Measurements from ENCODE around the gene SLC35B1. TPM values are rescaled to one million over a fixed set of nuclear protein-coding genes. Genes with fewer than 3 reads are reported as not detected.

The SLC35B1 gene
- total RNA-seq, 1 donor from 2014 or later, result 48.1 TPM

DNA sequence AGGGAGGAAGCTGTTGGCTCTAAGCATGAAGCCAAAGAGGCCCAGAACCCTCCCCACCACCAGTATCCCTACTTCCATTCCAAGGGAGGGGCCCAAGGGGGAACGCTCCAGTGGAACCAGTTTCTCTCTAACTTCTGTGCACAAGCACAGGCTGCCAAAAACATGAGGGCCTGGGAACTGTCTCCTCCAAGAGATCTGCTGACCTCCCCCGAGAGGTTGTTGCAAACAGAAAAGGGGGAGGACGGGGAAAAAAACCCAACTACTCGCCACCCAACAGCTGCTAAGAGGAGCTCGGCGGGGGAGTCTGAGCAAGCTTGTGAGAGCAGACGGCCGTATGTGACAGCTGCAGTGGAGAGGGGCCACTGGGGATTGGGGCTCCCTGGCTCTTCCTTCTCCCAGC lies 15.7 kb upstream of the SLC35B1 start:
- Histone ChIP-seq H3K27ac (peak overlapping the region; percentile 55), H3K27me3 (no peaks in the 10 kb centered on the region), H3K9me3 (no peaks in the 10 kb centered on the region), H3K4me1 (peaks cover 14% of the 10 kb centered on the region), H3K36me3 (peaks cover 37% of the 10 kb centered on the region), H3K4me3 (no peak overlapping the region)
- DNase-seq, result no peak
- TF ChIP-seq, protein P1, sequence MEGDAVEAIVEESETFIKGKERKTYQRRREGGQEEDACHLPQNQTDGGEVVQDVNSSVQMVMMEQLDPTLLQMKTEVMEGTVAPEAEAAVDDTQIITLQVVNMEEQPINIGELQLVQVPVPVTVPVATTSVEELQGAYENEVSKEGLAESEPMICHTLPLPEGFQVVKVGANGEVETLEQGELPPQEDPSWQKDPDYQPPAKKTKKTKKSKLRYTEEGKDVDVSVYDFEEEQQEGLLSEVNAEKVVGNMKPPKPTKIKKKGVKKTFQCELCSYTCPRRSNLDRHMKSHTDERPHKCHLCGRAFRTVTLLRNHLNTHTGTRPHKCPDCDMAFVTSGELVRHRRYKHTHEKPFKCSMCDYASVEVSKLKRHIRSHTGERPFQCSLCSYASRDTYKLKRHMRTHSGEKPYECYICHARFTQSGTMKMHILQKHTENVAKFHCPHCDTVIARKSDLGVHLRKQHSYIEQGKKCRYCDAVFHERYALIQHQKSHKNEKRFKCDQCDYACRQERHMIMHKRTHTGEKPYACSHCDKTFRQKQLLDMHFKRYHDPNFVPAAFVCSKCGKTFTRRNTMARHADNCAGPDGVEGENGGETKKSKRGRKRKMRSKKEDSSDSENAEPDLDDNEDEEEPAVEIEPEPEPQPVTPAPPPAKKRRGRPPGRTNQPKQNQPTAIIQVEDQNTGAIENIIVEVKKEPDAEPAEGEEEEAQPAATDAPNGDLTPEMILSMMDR (IDR thresholded peaks at IDR 0.05), result no peak
- intact Hi-C loops (cut with DNase I), result no loop called here
- ATAC-seq, result peak; percentile 48

DNA sequence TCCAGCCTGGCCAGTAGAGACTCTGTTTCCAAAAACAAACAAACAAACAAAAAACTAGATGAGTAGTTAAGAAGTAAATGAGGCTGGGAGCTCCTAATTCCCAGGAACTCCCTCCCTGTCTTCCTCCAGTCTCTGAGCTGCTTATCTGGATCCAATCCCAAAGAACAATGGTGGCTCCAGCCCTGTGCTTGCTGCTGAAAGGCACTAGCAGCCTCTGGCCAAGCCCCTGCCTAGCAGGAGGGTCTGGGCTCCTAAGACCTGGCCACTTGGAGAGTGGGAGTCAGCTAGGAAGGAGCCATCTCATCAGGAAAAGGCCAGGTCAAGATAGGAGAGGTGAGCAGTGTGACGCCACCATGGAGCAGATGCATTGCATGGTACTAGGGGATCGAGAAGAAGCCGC lies 14.3 kb upstream of the SLC35B1 start:
- H3K9me3 ChIP-seq, result no peaks in the 10 kb centered on the region
- intact Hi-C loops (cut with DNase I), result no loop called here
- ATAC-seq, result no peak
- peaks cover 14% of the 10 kb centered on the region for H3K4me1 ChIP-seq
- no peaks in the 10 kb centered on the region for H3K27me3 ChIP-seq
- H3K36me3 ChIP-seq, result peaks cover 49% of the 10 kb centered on the region
- no peak for DNase-seq
- H3K4me3 ChIP-seq, result no peak overlapping the region
- TF ChIP-seq, protein P1 (IDR thresholded peaks at IDR 0.05), result no peak
- H3K27ac ChIP-seq, result no peak overlapping the region

DNA sequence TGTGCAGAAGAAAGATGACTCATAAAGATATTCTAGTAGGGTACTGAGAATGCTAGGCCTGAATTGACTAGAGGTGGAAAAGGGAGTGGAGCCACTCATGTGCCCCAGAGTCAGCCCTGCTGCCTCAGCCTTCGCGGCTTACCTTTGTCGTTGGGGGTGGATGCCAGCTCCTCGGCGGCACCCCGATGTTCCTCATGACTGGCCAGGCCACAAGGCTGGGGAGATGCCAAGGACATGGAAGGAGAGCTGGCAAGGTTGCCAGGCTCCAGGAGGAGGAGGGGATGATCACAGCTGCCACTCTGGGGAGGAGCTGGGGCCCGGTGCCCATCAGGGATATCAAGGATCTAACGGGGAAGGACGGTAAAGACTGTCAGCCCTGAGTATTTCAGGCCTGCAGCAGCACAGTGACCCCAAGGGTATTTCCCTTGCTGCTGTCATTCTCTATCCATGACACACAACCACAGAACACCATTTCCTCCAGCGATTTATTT lies 9.7 kb upstream of the SLC35B1 start:
- Histone ChIP-seq H3K36me3 (peaks cover 82% of the 10 kb centered on the region), H3K4me3 (no peak overlapping the region), H3K4me1 (no peaks in the 10 kb centered on the region), H3K9me3 (no peaks in the 10 kb centered on the region), H3K27me3 (no peaks in the 10 kb centered on the region), H3K27ac (no peak overlapping the region)
- DNase-seq (no peak), ATAC-seq (no peak)
- TF ChIP-seq, protein P1 (IDR thresholded peaks at IDR 0.05), result no peak
- intact Hi-C loops (cut with DNase I), result loop anchor here (5.0 kb wide), 1 partner anchor 45 kb away; the partner anchor contains the start of gene FAM117A

DNA sequence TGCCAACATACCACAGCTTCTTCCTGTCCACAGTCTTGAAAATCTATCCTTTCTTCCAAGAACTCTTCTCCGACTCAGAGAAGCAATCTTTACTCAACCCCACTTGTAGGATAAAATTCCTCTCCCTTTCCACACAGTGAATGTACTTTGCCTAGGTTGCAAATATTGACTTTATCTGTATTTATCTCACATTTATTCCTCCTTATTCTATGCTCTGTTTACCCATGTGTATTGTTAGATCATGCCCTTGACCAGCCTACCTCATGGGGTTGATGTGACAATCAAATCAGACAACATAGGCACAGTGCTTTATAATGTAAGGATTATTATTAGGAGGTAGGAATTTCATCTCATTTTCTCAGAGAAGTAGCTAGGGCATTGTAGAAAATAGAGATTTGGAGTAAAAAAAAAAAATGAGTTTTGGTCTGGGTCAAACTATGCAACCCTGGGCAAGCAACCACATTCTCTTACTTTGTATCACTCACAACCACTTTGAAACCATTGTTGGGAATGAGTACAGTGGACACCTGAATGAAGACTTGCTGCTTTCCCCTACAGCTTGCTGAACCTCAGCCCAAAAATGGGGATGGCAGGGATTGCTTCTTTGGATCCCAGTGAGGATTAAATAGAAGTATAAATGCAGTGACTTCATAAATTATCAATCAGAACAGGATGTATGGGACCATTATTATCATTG lies 9.1 kb upstream of the SLC35B1 start:
- no peak for ATAC-seq
- peak overlapping the region; percentile 2 for H3K27ac ChIP-seq
- no peaks in the 10 kb centered on the region for H3K27me3 ChIP-seq
- TF ChIP-seq, protein P1 (IDR thresholded peaks at IDR 0.05), result no peak
- H3K36me3 ChIP-seq, result peaks cover 76% of the 10 kb centered on the region
- DNase-seq, result no peak
- no peak overlapping the region for H3K4me3 ChIP-seq
- intact Hi-C loops (cut with DNase I), result loop anchor here (5.0 kb wide), 1 partner anchor 45 kb away; the partner anchor contains the start of gene FAM117A
- H3K9me3 ChIP-seq, result no peaks in the 10 kb centered on the region
- H3K4me1 ChIP-seq, result no peaks in the 10 kb centered on the region

DNA sequence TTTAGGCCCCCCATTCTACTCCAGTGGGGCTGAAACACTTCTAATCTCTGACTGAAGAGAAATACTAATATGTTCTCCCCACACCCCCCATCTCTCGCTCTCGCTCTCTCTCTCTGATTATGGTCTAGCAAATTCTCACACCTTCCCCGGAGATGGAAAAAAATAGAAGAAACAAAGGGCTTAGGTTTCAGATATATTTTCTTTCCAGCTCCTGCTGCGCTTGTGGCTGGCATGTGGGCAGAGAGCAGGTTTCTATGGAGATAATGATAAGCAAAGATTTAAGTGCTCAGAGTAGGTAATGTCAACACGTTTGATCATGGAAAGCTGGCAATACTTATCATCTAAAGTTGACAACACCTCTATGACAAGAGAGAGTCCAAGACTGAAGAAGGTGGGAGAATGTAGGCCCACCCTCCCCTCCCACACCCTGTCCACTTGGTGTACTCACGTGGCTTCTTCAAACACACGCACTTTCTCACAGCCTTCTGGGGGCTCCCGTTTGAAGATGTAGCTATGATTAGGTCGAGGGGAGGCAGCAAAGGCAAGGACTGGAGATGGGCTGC lies 8.0 kb upstream of the SLC35B1 start:
- no peak for ATAC-seq
- H3K4me3 ChIP-seq, result no peak overlapping the region
- no peaks in the 10 kb centered on the region for H3K4me1 ChIP-seq
- intact Hi-C loops (cut with DNase I), result loop anchor here (5.0 kb wide), 1 partner anchor 47 kb away; the partner anchor contains the start of gene FAM117A
- H3K27me3 ChIP-seq, result no peaks in the 10 kb centered on the region
- no peak for DNase-seq
- H3K9me3 ChIP-seq, result no peaks in the 10 kb centered on the region
- H3K36me3 ChIP-seq, result peaks cover 74% of the 10 kb centered on the region
- H3K27ac ChIP-seq, result no peak overlapping the region
- TF ChIP-seq, protein P1 (IDR thresholded peaks at IDR 0.05), result no peak

Measured in upper lobe of right lung (tissue), 1 donor.